ENCODE data around the gene COG5.

GRCh38 chr7:107319724-107320228 is 243.9 kb downstream of the COG5 start:
- TF ChIP-seq CTCF (IDR thresholded peaks at IDR 0.05) (no peak), POLR2A (IDR thresholded peaks at IDR 0.05) (no peak)
